Esophagus squamous epithelium (tissue), 4 donors: Measurements from ENCODE around the gene CNTNAP2.

Source experiments
- CTCF ChIP-seq, 6 experiments: fragments of 450-650 bp in 4 of 6; fragments of 200-600 bp in 2 of 6; sonication (generic) in 2 of 6; IDR thresholded peaks; one replicate each; pipeline ENCODE4 v1.5.1; 2016 to 2019; ENCODE audit warnings: antibody characterized with exemption in 6 of 6, mild to moderate bottlenecking in 4 of 6, moderate library complexity in 4 of 6
- POLR2A ChIP-seq, 4 donors: fragments of 450-650 bp; IDR thresholded peaks; one replicate each; pipeline ENCODE4 v1.6.1; 2017; ENCODE audit warnings: antibody characterized with exemption in 4 of 4, mild to moderate bottlenecking in 4 of 4, moderate library complexity in 3 of 4

GRCh38 chr7:148412691-148413090, 2296.1 kb downstream of the CNTNAP2 start:
- TF ChIP-seq CTCF (IDR thresholded peaks at IDR 0.05): no peak
- TF ChIP-seq POLR2A (IDR thresholded peaks at IDR 0.05): no peak
